Astrocyte (in vitro differentiated cells and primary cell): ENCODE results near the gene MT3.

Experiments
- CTCF ChIP-seq: IDR thresholded peaks from 2 replicates; pipeline ENCODE4 v1.5.1; 2011; ENCODE audit warnings: low read depth, mild to moderate bottlenecking, inconsistent platforms, low read length, moderate library complexity; ENCODE audit not compliant: insufficient read depth
- EZH2 ChIP-seq: IDR thresholded peaks from 2 replicates; pipeline ENCODE4 v1.6.1; 2012; ENCODE audit warnings: mild to moderate bottlenecking, low read length, inconsistent platforms; ENCODE audit not compliant: insufficient read depth

GRCh38 chr16:56634715-56635440, 45.5 kb downstream of the MT3 start:
- no peak for TF ChIP-seq CTCF
- peak; percentile 100 for TF ChIP-seq EZH2
